ENCODE results near the gene ZBTB2. TPM values are rescaled to one million over a fixed set of nuclear protein-coding genes. Genes with fewer than 3 reads are reported as not detected.

The ZBTB2 gene
- total RNA-seq, 4 donors from 2014 or later, result 7.1 to 16.3 (median 11.5) TPM

DNA sequence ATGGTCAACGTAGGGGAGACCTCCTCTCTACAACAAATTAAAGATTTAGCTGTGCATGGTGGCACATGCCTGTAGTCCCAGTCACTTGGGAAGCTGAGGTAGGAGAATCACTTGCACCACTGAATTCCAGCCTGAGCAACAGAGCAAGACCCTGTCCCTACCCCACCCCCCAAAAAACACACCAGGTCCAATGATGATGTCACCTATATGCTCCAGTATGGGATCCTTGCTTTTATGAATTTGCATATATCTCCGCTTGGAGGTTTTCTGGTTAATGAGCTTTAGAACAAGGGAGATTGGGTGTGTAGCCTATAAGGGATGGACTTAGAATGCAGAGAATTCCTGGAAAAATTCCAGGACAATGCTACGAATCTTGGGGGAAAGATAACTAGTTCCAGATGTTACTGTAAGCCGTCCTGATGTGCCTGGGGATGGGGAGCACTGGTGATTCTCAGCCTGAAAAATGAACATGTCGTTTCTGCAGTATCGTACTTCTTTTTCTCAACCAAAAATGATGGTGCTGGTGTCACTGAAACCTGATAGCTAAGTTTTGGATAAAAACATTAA, 61.1 kb downstream of the ZBTB2 start:
- H3K4me3 ChIP-seq, result no peak overlapping the region

DNA sequence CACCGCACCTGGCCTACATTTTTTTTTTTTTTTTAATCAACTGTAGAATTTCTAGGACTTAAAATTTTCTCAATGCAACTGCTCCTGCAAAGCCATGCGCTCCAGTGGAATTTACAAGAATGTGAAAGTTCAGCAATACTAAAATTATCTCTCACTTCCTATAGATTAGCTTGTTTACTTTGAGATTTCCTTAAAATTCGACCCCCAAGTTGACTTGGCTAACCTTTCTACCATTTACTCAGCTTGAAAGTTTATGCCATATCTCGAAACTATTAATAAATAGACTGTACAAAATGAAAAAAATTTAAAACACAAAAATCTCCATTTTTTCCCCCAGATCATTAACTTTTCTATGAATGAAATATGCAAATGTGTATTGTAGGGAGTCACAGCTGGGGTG, 64.3 kb downstream of the ZBTB2 start:
- H3K9me3 ChIP-seq, result no peaks in the 10 kb centered on the region
- WGBS, result 81% methylated on average over 4 of the region's 4 CpGs
- H3K36me3 ChIP-seq, result no peaks in the 10 kb centered on the region
- H3K27me3 ChIP-seq, result no peaks in the 10 kb centered on the region
- no peak for TF ChIP-seq EP300 (IDR thresholded peaks at IDR 0.05)
- TF ChIP-seq POLR2AphosphoS5 (IDR thresholded peaks at IDR 0.05), result no peak
- no peak for TF ChIP-seq POLR2A (IDR thresholded peaks at IDR 0.05; ENCODE audit: low read depth)
- TF ChIP-seq, protein P1, sequence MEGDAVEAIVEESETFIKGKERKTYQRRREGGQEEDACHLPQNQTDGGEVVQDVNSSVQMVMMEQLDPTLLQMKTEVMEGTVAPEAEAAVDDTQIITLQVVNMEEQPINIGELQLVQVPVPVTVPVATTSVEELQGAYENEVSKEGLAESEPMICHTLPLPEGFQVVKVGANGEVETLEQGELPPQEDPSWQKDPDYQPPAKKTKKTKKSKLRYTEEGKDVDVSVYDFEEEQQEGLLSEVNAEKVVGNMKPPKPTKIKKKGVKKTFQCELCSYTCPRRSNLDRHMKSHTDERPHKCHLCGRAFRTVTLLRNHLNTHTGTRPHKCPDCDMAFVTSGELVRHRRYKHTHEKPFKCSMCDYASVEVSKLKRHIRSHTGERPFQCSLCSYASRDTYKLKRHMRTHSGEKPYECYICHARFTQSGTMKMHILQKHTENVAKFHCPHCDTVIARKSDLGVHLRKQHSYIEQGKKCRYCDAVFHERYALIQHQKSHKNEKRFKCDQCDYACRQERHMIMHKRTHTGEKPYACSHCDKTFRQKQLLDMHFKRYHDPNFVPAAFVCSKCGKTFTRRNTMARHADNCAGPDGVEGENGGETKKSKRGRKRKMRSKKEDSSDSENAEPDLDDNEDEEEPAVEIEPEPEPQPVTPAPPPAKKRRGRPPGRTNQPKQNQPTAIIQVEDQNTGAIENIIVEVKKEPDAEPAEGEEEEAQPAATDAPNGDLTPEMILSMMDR (IDR thresholded peaks at IDR 0.05), result no peak
- no peak overlapping the region for H3K4me3 ChIP-seq
- intact Hi-C loops (cut with DNase I), result no loop called here
- H3K4me1 ChIP-seq, result peaks cover 18 to 42% (median 28%) of the 10 kb centered on the region in 4 donors
- DNase-seq (ENCODE audit: extremely low spot score), result no peak
- H3K27ac ChIP-seq (replicated peaks in 1 of 4), result peak overlapping the region in 1 of 4 donors; percentile 84

More for the DNA sequence above, 61.1 kb downstream of the ZBTB2 start:
- DNase-seq (ENCODE audit: extremely low spot score), result no peak
- peaks cover 3 to 26% (median 12%) of the 10 kb centered on the region in 4 donors for H3K4me1 ChIP-seq
- no peak overlapping the region for H3K27ac ChIP-seq (replicated peaks in 1 of 4)
- no peaks in the 10 kb centered on the region for H3K9me3 ChIP-seq
- TF ChIP-seq POLR2AphosphoS5 (IDR thresholded peaks at IDR 0.05), result no peak
- TF ChIP-seq EP300 (IDR thresholded peaks at IDR 0.05), result no peak
- TF ChIP-seq, protein P1 (IDR thresholded peaks at IDR 0.05), result no peak
- TF ChIP-seq POLR2A (IDR thresholded peaks at IDR 0.05; ENCODE audit: low read depth), result no peak
- H3K36me3 ChIP-seq, result no peaks in the 10 kb centered on the region
- intact Hi-C loops (cut with DNase I), result no loop called here
- 53% methylated on average over 6 of the region's 6 CpGs for WGBS
- no peaks in the 10 kb centered on the region for H3K27me3 ChIP-seq

DNA sequence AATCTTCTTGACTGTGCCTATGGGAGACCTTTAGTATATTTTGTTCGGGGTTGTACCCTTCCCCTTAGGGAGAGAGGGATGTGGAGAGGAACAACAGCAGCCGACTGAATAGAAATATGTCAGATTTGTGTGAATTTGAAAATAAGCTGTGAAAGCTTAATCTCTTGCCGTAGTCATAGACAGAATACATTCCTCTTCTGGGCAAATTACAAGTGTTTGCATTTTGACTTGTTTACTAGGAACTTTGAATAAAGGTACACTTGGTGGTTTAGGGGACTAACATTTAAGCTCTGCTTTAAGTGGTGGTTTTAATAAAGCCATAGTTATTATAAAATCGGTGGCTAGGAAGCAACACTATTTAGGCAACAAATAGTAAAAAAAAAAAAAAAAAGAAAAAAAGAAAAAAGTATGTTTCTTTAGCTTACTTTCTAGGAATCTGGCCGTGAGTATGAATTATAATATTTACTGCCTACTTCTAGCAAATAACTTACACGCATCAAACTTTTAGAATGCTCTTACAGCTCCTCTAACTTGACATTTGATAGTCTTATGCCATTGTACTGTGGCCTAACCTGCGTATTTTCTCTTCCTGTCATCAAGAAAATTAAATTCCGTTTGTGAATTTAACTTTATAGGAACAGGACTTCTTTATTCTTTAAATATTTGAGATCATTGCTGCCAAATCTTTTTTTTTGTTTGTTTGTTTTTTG, 65.1 kb downstream of the ZBTB2 start:
- TF ChIP-seq POLR2AphosphoS5 (IDR thresholded peaks at IDR 0.05) (no peak), POLR2A (IDR thresholded peaks at IDR 0.05; ENCODE audit: low read depth) (no peak), EP300 (IDR thresholded peaks at IDR 0.05) (no peak)
- TF ChIP-seq, protein P1 (IDR thresholded peaks at IDR 0.05), result no peak
- 50% methylated on average over 8 of the region's 8 CpGs for WGBS
- peak overlapping the region; percentile 64 to 72 (median 67) for H3K4me3 ChIP-seq
- intact Hi-C loops (cut with DNase I), result no loop called here
- no peaks in the 10 kb centered on the region for H3K36me3 ChIP-seq
- no peak for DNase-seq (ENCODE audit: extremely low spot score)
- H3K27me3 ChIP-seq, result no peaks in the 10 kb centered on the region
- peaks cover 18 to 42% (median 28%) of the 10 kb centered on the region in 4 donors for H3K4me1 ChIP-seq
- no peaks in the 10 kb centered on the region for H3K9me3 ChIP-seq
- peak overlapping the region; percentile 68 to 84 (median 76) for H3K27ac ChIP-seq (replicated peaks in 1 of 4)

DNA sequence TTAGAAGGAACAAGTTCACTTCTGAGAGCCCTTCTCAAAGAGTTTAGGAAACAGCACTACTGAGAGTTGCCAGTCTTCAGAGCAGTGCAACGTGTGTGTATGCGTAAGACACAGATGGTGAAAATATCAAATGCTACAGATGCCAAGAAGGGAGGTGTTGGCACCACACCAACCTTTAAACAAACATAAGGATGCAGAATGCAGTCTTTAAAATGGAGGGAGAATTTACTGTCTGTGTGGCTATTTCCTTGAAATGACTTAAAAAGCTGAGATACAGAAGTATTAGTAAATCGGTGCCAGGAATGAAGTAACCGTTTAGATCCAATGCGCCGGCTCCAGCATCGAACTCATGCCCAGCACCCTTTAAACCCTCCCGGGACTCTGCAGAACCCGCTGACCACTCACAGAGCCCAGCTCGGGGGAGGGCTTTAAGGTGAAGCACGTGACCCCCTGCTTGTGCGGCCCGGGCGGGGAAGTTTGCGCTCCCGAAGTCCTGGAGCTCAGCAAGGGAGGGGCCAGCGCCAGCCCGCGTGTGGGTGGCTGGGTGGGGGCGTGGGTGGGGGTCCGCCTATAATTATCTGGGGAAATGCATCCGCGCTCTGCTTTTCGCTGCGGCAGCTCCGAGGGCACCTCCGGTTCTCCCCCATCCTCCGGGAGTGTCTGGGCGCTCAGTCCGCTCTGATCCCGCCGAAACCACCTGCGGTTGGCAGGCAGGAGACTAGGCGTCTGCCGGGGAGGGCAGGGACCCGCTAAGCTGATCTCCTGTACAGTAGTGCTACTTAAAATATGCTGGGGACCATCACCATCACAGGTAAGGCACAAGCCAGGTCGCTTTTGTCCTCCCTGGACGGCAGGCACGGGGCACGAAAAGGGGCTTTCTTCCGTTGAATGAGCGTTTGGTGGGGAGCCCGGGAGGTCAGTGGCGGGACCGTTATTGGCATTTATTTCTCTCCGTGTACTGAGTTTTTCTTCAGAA, 66.0 kb downstream of the ZBTB2 start:
- Histone ChIP-seq H3K27me3 (no peaks in the 10 kb centered on the region), H3K9me3 (no peaks in the 10 kb centered on the region), H3K27ac (replicated peaks in 1 of 4) (peak overlapping the region; percentile 68 to 84 (median 76)), H3K36me3 (no peaks in the 10 kb centered on the region), H3K4me3 (peak overlapping the region; percentile 64 to 72 (median 67)), H3K4me1 (peaks cover 18 to 36% (median 28%) of the 10 kb centered on the region in 4 donors)
- TF ChIP-seq, protein P1 (IDR thresholded peaks at IDR 0.05), result peak in 1 of 3 experiments; percentile 3
- TF ChIP-seq EP300 (IDR thresholded peaks at IDR 0.05) (no peak), POLR2AphosphoS5 (IDR thresholded peaks at IDR 0.05) (peak; percentile 58 to 67)
- DNase-seq (ENCODE audit: extremely low spot score), result no peak
- intact Hi-C loops (cut with DNase I), result loop anchor here (2.0 kb wide), 1 partner anchor 311 kb away; no protein-coding TSS in a partner anchor
- 2% methylated on average over 27 of the region's 46 CpGs for WGBS

Measured in esophagus muscularis mucosa (tissue), 4 donors.